ENCODE results near the gene ST3GAL4.
"Not testable (repeated sequence)": the region's sequence is repeated elsewhere in the genome, so short reads cannot be mapped to it uniquely, and the experiment has no call there.

ST3GAL4 gene

GRCh38 chr11:126391286-126391954 is 35.9 kb downstream of the ST3GAL4 start:
- DNase-seq: no peak

- no peak for DNase-seq
Measured at GRCh38 chr11:126391970-126392632, 36.6 kb downstream of the ST3GAL4 start.

- DNase-seq: no peak
Measured at GRCh38 chr11:126392633-126393013, 37.1 kb downstream of the ST3GAL4 start.

- no peak for DNase-seq
Measured at GRCh38 chr11:126393143-126393542, 37.7 kb downstream of the ST3GAL4 start.

GRCh38 chr11:126394036-126394435 is 38.5 kb downstream of the ST3GAL4 start:
- DNase-seq: no peak

GRCh38 chr11:126394634-126395072 is 39.2 kb downstream of the ST3GAL4 start:
- DNase-seq: not testable (repeated sequence)

- DNase-seq: not testable (repeated sequence)
Measured at GRCh38 chr11:126395784-126396183, 40.3 kb downstream of the ST3GAL4 start.

- not testable (repeated sequence) for DNase-seq
Measured at GRCh38 chr11:126396266-126396665, 40.8 kb downstream of the ST3GAL4 start.

GRCh38 chr11:126396965-126397364 is 41.5 kb downstream of the ST3GAL4 start:
- no peak for DNase-seq

- no peak for DNase-seq
Measured at GRCh38 chr11:126398296-126398695, 42.8 kb downstream of the ST3GAL4 start.

- DNase-seq: no peak
Measured at GRCh38 chr11:126398721-126399120, 43.2 kb downstream of the ST3GAL4 start.

- DNase-seq: no peak
Measured at GRCh38 chr11:126400019-126400418, 44.5 kb downstream of the ST3GAL4 start.

GRCh38 chr11:126400479-126400878 is 45.0 kb downstream of the ST3GAL4 start:
- DNase-seq: no peak

- DNase-seq: no peak
Measured at GRCh38 chr11:126403022-126403581, 47.6 kb downstream of the ST3GAL4 start.

- DNase-seq: no peak
Measured at GRCh38 chr11:126403658-126404057, 48.2 kb downstream of the ST3GAL4 start.

GRCh38 chr11:126404367-126404766 is 48.9 kb downstream of the ST3GAL4 start:
- DNase-seq: no peak

- no peak for DNase-seq
Measured at GRCh38 chr11:126405374-126405773, 49.9 kb downstream of the ST3GAL4 start.

- no peak for DNase-seq
Measured at GRCh38 chr11:126405906-126406305, 50.4 kb downstream of the ST3GAL4 start.

GRCh38 chr11:126406368-126406767 is 50.9 kb downstream of the ST3GAL4 start:
- no peak for DNase-seq

GRCh38 chr11:126407101-126407521 is 51.6 kb downstream of the ST3GAL4 start:
- no peak for DNase-seq

- no peak for DNase-seq
Measured at GRCh38 chr11:126407682-126408288, 52.3 kb downstream of the ST3GAL4 start.

- no peak for DNase-seq
Measured at GRCh38 chr11:126408496-126408895, 53.0 kb downstream of the ST3GAL4 start.

- DNase-seq: no peak
Measured at GRCh38 chr11:126408901-126409619, 53.6 kb downstream of the ST3GAL4 start.
